ENCODE results near the gene AGAP1.
"Not testable (repeated sequence)": the region's sequence is repeated elsewhere in the genome, so short reads cannot be mapped to it uniquely, and the experiment has no call there.

AGAP1 gene

GRCh38 chr2:236120829-236121228 lies 627.0 kb downstream of the AGAP1 start:
- no peak for DNase-seq

DNA sequence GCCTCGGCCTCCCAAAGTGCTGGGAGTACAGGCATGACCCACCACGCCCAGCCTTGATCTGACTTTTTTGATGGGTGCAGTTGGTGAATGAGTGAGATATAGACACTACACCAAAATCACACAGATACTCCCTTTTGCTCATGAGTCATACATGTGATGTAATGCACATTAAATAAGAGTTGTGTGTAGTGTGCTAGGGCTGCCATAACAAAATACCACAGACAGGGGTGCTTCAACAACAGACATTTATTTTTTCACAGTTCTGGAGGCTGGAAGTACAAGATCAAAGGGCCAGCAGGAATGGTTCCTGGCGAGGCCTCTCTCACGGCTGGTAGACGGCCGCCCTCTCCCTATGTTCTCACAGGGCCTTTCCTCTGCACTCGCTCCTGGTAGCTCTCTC lies 627.7 kb downstream of the AGAP1 start:
- DNase-seq: no peak

- no peak for DNase-seq
These were observed 628.4 kb downstream of the AGAP1 start for GRCh38 chr2:236122236-236122635.

DNA sequence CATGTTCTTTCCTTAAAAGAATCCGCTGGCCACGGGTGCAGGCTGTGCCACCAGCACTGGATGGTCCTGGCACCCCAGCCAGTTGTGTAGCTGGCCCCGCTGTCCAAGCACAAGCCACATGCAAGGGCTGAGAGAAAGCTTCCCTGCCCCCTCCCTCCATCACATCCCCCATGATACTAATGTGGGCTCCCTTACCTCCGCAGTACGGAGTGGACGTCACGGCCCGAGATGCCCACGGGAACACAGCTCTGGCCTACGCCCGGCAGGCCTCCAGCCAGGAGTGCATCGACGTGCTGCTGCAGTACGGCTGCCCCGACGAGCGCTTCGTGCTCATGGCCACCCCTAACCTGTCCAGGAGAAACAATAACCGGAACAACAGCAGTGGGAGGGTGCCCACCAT lies 629.9 kb downstream of the AGAP1 start:
- no peak for DNase-seq

GRCh38 chr2:236124182-236124893 lies 630.5 kb downstream of the AGAP1 start:
- DNase-seq: no peak

GRCh38 chr2:236125541-236125940 lies 631.7 kb downstream of the AGAP1 start:
- DNase-seq: no peak

- no peak for DNase-seq
These were observed 633.2 kb downstream of the AGAP1 start for GRCh38 chr2:236127010-236127409.

- no peak for DNase-seq
These were observed 634.5 kb downstream of the AGAP1 start for GRCh38 chr2:236128321-236128720.

GRCh38 chr2:236129935-236130334 lies 636.1 kb downstream of the AGAP1 start:
- DNase-seq: no peak

DNA sequence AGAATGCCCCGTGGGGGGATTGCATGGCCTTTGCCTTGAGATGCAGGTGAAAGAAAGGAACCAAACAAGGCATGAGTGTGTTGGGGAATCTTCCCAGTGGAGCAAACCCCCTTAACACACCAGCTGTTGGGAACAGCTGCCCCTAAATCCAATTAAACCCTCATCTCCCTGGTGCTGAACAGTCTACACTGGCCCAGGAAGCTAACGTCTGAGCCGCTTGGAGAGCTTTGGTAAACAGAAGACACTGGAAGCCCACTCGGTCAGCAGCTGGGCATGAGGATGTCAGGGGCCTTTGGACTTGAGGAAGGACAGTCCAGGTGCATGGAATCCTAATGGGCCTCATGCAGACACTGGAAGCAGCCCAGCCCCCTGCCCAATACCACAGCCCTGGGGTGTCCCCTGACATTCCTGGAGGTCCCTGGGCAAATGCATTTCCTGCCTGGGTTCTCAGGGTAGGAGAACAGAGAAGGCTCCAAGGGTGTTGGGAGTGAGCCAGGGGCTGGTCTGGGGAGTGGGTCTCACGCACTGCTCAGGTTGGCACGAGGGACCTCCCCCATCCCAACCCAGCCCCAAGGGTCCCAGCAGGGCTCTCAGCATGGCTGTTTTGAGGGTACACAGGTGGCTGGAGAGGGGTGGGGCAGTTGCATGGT lies 636.6 kb downstream of the AGAP1 start:
- peak; percentile 46 for DNase-seq

DNA sequence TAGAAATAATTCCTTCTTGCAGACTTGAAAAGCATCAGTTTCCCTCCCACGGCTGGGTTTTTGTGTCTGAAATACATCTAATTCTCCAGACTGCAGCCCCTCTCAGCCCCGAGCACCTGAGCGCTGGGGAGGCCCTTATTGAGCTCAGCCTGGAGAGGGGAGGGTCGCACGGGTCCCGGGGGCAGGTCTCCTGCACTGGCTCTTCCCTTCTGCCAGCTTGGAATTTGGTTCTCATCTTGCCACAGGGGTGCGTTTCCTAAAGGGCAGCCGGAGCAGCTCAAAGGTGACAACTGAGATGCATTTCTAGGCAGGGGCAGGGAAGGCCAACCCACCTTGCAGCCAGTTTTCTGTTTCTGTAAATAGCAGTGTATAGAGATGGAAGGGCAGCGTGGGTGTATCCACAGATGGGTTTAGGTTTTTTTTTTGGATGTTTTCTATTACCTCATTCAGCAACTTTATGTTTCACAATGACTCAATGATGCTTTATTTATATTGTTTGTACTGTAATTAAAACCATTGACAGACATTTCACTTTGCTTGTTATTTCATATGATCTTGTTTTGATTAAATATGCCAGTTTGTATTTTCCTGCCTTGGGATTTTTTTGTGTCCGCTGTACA lies 637.3 kb downstream of the AGAP1 start:
- no peak for DNase-seq

GRCh38 chr2:236133410-236134012 lies 639.7 kb downstream of the AGAP1 start:
- no peak for DNase-seq

- no peak for DNase-seq
These were observed 642.7 kb downstream of the AGAP1 start for GRCh38 chr2:236136538-236136937.

DNA sequence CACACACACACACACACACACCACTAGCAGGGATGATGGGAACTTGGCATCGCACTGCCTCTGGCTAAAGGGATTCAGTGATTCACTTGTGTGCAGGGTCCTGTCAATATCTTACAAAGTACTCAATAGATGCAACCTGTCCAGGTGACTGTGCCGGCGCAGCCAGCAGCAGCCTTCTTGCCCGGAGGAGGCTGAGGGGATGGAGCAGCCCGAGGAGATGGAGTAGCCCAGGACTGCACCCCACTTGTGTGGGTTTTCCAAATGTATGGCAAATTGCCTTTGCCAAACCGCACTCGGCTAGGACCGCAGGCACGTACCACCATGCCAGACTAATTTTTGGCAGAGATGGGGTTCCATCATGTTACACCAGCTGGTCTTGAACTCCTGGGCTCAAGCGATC lies 643.2 kb downstream of the AGAP1 start:
- DNase-seq: no peak

DNA sequence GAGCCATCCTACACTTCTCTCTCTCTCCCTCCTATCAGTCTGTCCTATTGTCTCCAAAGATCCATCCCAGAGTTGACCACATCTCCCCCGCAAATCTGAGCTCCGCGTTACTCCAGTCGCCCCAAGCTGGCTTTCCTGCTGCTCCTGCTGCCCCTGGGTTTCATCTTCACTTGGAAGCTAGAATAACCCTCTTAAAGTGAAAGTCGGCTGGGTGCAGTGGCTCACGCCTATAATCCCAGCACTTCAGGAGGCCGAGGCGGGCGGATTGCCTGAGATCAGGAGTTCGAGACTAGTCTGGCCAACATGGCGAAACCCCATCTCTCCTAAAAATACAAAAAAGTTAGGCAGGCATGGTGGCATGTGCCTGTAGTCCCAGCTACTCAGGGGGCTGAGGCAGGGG lies 647.8 kb downstream of the AGAP1 start:
- DNase-seq: not testable (repeated sequence)

- DNase-seq: no peak
These were observed 650.0 kb downstream of the AGAP1 start for GRCh38 chr2:236143811-236144210.

GRCh38 chr2:236146436-236146835 lies 652.6 kb downstream of the AGAP1 start:
- no peak for DNase-seq

DNA sequence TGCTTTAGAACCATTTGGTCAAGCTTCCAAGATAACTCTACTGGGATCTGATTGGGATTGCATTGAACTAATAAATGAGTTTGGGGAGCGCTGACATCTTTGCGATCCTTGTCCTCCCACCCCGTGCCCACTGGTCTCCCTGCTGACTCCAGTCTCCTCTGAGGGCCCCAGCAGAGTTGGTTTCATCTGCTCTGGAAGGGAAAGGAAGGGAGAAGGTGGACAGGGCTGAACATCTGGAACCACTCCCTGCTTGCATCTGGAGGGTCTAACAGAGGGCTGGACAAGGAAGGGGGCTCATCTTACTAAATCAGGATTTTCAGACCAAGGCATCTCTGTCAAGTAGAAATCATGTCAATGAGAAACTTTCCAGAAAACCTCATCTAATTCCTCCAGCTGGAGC lies 661.6 kb downstream of the AGAP1 start:
- DNase-seq: no peak

GRCh38 chr2:236156095-236156859 lies 662.4 kb downstream of the AGAP1 start:
- no peak for DNase-seq

GRCh38 chr2:236156860-236157194 lies 663.0 kb downstream of the AGAP1 start:
- DNase-seq: no peak

- DNase-seq: no peak
These were observed 663.5 kb downstream of the AGAP1 start for GRCh38 chr2:236157366-236157765.

DNA sequence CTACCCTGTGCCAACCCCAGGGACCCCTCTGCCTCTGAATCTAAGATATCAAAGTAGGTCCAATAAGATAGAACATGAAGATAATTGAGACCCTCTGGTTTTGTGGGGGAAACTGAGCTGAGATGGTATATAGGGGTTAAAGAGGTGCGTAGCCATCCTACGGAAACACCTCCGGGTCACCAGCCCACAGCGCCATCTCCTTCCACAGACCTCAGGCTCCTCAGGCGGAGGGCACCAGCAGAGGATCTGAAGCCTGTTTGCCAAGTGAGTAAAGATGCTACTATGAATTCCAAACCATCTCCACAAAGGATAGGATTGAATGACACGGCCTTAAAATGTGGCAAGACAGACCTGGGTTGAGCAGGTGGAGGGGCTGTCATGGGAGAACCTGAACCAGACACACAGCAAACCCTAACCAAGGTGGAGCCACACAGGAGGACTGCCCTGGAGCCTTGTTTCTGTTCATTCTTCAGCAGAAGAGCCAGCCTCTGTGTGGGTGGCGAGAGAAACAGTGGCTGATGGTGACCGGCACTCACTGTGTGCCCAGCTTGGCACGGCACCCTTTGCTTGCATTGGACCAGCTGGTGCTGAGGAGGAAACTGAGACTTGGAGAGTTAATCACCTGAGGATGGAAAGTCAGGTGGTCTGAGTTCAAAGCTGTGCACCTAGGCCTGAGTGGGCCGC lies 664.1 kb downstream of the AGAP1 start:
- no peak for DNase-seq
